GM19240 (cell line): ENCODE results near the gene RBM3.

ENCODE experiments used
- DNase-seq: peaks from one replicate; pipeline ENCODE4 v3.0.0; 2011; ENCODE audit warnings: low spot score; ENCODE audit not compliant: insufficient read length

RBM3 gene

DNA sequence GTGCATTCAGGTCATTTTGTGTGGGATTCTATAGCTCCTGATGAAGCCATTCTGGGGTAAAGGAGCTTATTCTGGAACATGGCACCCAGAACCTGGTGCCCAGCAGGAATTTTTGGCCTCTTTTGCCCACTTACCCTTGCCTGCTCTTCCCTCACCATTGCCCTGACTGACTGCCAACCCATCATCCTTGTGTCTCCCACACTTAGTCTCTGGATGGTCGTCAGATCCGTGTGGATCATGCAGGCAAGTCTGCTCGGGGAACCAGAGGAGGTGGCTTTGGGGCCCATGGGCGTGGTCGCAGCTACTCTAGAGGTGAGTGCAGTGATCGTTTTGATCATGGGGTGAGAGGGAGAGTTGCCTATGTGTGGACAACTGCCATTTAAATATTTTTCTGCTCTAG, 1.8 kb downstream of the RBM3 start:
- no peak for DNase-seq

DNA sequence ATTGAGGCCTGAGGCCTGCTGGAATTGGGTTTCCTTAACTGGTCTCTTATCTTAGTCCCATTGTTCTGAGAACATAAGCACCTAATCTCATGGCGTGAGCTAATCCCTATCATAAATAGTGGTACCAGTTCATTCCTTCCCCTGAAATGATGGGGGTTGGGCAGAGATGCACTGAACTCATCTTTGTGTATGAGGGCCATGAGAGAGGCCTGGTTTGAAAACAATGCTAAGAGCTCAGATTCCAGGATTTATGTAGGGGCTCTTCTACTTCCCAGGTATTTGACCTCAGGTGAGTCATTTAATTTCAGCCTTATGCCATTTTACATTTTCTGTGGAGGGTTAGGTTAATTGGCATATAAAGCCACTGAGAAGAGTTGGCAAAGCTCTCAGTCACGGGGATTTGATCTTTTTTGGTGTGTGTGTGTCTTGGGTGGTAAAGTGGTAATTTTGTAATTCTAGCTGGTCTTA, 4.4 kb downstream of the RBM3 start:
- DNase-seq: no peak

DNA sequence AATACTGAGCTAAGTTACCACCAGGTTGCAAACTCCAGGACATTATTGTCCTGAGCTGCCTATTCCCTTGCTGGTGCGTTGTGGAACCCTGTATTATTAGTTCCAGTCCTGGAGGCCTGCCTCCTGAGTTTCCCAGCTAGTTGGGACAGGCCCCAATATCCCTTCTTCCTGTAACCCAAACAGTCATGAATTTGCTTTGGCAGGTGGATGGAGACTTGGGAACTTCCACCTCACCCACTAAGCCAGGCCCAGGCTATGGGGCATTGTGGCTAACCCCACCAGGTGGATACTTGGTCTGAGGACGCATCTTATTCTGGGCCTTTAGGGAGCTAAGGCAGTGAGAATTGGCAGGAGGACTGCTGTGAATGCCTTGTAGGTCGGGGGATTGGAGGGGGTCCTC, 5.0 kb downstream of the RBM3 start:
- no peak for DNase-seq

DNA sequence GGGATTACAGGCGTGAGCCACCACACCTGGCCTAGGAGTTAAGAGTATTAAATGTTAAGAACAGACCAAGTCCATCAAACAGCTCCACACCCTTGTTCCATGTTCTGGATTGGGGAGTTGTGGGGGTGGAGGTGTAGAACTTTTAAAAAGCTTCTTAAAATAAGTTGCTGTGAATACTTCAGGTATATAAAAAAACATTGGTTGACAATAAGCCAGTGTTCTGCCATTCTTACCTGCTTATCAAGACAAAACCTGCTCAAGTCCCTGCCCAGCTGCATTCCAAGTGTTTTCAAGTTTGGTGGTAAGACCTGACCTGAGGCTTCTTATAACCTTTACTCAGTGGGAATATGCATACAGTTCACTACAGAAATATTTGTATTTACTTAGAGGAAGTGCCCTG, 6.4 kb downstream of the RBM3 start:
- no peak for DNase-seq

DNA sequence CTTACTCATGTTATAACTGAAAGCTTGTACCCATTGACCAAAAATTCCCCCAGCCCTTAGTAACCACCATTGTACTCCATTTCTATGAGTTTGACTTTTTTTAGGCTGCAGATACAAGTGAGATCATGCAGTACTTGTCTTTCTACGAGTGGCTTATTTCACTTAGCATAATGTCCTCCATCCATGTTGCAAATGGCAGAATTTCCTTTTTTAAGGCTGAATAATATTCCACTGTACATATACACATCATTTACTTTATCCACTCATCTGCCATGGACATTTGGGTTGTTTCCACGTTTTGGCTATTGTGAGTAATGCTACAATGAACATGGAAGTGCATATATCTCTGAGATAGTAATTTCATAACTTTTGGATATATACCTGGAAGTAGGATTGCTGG, 10.4 kb downstream of the RBM3 start:
- no peak for DNase-seq

DNA sequence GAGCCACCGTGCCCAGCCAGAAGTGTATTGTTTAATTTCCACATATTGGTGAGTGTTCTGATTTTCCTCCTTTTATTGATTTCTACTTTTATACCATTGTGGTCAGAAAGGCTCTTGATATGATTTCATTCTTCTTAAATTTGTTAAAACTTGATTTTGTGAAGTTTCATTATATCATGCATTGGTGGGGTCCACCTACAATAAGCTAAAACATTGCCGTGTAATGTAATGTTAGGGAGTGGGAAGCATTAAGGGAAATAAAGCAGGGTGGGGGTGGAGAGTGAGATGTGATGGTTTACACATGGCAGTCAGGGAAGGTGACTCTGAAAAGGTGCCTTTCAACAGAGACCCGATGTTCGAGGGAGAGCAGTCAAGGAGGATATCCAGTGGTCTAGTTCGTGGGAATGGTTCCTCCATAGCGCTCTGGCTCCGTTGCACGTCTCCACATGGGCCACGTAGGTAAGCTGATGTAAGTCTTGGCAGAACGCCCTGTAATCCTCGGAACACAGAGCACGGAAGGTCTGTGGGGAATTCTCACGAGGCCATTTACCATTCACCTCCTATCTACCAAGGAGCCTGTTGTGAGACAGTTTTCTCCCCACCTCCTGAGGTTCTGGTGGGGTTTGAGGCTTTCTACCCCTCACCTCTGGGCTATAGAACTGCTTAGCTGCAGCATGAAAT, 15.3 kb downstream of the RBM3 start:
- no peak for DNase-seq

DNA sequence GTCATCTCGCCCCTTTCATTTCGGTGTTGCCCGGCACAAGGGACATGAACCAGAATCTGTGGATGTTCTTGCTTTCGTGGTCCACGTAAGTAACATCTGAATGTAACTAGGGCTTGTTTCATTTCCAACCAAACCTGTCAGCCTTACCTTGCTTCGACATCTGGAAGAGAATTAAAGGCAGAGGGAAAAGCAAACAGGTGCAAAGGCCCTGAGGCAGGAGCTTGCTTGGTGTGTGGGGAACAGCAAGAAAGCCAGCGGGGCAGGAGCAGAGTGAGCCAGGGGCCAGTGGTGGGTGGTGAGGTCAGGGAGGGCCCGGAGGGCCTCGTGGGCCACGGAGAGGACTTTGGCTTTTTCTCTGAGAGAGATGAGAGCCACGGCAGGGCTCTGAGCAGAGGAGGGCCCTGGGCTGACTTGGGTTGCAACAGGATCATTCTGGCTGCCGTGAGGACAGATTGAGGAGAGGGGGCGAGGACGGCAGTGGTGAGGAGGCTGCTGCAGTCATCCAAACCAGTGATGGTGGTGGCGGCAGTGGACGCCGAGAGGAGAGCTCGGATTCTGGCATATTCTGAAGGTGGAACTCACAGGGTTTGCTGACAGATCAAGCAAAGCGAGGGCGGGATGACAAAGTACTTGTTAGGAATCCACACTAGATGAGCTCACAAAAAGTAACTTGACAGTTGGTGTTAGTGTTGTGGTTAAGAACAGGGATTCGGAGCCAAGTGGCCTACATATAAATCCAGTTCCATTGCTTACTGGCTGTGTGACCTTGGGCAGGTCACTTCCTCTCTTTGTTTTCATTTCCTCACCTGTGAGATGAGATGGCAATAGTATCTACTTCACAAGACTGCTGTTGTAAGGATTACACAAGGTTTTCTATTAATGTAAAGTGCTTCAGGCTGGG, 16.2 kb downstream of the RBM3 start:
- no peak for DNase-seq

DNA sequence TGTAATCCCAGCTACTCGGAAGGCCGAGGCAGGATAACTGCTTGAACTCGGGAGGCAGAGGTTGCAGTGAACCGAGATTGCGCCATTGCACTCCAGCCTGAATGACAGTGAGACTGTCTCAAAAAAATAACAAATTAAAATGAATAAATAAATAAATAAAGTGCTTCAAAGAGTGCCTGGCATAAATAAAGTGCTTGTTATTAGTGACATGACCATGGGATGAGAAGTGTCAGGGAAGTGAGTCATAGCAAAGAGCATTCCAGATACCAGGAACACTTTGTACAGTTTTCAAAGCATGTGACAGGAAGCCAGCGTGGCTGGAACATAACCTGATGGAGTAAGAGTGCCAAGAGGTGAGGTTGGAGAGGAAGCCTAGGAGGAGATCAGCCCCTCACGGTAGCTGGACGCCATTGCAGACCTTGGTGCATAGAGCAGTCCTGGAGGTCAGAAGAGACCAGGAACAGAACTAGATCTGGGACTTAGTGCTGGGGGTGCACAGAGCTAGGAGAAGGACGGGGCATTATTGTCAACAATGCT, 17.0 kb downstream of the RBM3 start:
- DNase-seq: no peak

DNA sequence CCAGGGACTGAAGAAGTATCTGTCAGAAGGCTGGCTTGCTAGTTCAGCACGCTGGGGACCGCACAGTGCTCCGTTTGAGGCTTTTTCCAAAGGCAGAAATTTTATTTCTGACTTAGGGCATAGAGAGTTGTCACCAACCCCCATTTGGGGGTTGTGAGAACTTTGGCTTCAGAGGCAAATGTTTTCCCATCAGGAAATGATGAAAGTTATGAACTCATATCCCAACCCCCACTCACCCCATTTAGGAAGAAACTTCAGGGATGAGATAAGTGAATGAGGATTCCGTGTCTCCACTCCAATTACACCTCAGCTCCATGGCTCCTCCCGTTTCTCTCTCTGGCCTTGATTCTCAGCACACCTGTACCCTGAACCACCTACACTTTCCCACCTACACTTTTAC, 18.7 kb downstream of the RBM3 start:
- no peak for DNase-seq

DNA sequence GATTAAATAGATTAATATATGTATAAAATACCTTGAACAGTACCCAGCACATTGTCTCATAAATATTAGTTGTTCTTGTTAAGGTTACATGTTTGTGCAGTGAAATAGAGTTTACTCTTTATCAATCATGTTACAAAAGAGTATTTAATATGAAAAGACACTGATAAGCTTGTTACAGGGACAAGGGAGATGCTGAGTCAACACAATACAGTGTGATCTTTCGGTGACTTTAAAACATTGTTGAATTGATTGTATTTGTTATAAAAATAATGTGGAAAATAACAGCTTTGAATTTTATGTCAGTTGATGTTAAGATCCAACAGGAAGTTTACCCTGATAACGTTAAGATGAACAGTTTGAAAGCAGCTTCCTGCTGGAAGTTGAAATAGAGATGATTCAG, 21.6 kb downstream of the RBM3 start:
- no peak for DNase-seq

DNA sequence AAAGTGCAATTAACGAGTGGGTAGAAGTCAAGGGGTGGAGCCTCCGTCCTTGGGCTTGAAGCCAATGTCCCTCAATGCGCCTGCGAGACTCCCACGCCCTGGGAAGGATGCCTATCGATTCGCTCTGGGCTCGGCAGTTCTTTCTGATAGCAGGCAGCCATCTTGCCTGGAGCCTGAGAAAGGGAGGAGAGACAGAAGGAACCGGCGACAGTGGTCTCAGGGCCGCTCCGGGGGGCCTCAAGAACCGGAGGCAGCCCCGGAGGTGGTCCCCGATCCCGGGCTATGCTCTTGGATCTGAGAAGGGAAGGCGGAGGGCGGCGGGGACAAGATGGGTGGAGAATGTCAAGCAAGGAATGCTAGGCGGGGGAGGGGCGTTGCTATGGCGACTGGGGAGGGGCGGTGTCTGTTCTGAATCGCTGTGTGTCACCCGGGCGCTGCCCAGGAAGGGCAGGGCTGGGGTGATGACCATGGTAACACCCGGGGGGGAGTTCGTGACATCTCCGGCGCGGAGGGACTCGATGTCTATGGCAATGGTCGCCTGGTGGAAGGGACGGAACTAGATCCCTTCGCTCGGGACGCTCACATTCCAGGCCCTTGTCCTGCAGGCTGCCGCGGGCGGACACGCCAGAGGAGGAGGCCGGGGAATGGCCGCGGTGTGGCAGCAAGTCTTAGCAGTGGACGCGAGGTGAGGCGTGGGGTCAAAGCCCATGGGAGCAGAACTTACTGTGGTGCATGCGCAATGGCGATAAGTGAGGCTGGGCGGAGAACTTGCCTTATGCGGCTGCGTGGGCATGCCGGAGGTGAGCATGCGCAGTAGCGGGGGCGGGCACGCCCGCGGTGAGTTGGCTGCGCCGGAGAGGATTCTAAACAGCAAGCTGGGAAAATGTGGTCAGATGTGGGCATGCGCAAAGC, 23.3 kb downstream of the RBM3 start, which contains the start of gene WDR13:
WDR13 (plus strand) TSS at position 140 of the 912 bp plus-strand sequence; CDS start at position 645, 505 bp downstream.
- DNase-seq: peak; percentile 67

DNA sequence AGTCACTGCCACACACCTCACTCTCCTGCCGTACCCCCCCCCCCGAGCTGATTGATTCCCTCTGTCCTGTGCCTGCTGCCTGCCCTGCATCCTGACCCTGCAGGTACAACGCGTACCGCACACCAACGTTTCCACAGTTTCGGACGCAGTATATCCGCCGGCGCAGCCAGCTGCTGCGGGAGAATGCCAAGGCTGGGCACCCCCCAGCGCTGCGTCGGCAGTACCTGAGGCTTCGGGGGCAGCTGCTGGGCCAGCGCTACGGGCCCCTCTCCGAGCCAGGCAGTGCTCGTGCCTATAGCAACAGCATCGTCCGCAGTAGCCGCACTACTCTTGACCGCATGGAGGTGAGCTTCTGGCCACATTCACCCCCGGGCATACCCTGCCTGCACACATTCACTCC, 24.3 kb downstream of the RBM3 start:
- no peak for DNase-seq

DNA sequence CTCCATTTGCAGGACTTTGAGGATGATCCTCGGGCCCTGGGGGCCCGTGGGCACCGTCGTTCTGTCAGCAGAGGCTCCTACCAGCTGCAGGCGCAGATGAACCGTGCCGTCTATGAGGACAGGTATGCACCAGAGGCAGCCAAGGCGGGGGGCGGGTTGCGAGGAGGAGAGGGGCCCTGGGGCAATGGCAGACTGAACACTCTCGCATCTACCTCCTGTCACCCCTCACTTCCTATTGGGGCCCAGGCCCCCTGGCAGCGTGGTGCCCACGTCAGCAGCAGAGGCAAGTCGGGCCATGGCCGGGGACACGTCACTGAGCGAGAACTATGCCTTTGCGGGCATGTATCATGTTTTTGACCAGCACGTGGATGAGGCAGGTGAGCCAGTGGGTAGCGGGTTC, 25.1 kb downstream of the RBM3 start:
- no peak for DNase-seq

DNA sequence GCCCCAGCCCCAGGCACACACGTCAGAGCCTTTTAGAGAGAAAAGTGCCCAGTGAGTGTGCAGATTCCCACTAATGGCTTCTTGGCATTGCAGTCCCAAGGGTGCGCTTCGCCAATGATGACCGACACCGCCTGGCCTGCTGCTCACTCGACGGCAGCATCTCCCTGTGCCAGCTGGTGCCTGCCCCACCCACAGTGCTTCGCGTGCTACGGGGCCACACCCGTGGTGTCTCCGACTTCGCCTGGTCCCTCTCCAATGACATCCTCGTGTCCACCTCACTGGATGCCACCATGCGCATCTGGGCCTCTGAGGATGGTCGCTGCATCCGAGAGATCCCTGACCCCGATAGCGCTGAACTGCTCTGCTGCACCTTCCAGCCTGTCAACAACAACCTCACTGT, 25.9 kb downstream of the RBM3 start:
- DNase-seq: no peak

DNA sequence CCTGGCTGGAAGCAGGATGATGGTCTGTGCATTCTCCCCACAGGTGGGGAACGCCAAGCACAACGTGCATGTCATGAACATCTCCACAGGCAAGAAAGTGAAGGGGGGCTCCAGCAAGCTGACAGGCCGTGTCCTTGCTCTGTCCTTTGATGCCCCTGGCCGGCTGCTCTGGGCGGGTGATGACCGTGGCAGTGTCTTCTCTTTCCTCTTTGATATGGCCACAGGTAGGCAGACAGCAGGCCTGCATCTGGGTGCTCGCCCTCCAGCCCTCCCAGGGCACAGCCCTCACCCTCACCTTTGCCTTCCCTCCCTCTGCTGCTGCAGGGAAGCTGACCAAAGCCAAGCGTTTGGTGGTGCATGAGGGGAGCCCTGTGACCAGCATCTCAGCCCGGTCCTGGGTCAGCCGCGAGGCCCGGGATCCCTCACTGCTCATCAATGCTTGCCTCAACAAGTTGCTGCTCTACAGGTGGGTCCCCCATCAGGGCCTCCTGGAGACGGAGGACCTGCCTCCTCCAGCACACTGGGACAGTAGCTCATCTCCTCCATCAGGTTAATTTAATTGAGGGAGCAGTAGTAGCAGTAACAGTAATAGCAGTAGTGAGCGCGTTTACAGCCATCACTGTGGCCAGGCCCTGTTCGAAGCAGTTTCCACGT, 27.6 kb downstream of the RBM3 start:
- DNase-seq: no peak

DNA sequence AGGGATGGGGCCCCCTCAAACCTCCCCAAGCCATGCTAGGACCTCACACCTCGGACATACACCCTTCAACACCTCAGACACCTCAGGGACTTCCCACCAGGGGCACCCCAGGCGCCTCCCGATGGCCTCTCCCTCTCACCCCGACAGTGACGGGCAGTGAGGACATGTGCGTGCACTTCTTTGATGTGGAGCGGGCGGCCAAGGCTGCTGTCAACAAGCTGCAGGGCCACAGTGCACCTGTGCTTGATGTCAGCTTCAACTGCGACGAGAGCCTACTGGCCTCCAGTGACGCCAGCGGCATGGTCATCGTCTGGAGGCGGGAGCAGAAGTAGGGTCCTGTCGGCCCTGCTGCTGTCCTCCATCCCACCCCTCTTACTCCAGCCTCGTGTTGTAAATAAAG, 30.4 kb downstream of the RBM3 start:
- no peak for DNase-seq

DNA sequence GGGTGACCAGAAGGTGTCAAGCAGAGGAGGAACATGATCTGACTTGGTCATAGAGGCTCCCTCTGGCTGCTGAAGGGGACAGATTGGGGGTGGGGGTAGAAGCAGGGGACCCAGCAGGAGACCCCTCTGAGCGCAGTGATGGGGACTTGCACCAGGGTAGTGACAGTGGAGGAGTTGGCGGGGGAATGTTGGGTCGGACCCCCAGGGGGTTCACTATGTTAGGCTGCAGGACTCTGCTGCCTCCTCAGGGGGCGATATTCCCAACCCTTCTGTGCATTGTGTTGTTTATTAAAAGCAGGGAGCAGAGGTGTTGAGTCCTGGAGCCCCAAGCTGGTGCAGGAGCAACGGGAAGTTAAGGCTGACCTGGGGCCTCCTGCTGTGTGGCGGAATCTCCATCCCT, 31.8 kb downstream of the RBM3 start:
- no peak for DNase-seq

DNA sequence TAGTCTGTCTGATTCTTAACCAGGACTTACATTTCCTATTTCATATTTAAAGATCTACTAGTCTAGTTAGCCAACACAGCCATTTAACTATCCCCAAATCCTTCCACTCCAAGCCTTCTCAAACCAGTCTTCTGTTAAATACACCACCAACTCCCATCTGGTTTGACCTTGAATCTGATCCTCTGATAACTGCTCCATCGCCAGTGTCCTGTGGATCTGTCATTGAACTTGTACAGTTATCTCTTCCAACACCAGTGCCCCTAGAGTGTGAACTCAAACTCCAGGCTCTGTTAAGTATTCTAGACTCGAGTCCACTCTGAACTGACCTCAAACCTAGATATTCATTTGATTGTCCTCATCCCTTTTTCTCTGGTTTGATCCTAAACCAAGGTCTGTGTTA, 37.4 kb downstream of the RBM3 start:
- DNase-seq: no peak

DNA sequence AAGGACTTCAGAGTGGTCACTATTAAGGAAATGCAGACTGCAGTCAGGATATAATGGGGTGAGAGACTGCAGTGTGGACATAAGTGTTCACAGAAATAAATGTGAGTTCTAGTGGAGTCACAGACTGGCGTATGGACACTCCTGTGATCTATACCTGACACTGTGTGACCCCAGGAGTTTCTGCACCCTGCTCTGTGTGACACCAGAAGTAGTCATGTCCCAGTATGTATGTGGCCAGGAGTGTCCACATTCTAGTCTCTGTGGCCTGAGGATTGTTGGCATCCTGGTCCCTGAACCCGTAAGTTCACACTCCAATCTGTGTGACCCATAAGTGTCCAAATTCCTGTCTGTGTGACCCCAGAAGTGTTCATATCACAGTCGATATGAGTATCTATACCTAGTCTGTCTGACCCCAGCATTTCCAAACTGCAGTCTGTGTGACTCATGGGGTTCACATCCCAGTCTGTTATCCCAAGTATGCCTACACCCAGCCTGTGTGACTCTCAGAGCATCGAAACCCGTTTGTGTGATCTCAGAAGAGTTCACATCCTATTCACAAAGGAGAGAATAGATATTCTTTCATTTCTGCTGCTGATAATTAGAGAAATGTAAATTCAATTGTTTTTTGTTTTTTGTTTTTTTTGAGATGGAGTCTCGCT, 39.3 kb downstream of the RBM3 start:
- DNase-seq: no peak

DNA sequence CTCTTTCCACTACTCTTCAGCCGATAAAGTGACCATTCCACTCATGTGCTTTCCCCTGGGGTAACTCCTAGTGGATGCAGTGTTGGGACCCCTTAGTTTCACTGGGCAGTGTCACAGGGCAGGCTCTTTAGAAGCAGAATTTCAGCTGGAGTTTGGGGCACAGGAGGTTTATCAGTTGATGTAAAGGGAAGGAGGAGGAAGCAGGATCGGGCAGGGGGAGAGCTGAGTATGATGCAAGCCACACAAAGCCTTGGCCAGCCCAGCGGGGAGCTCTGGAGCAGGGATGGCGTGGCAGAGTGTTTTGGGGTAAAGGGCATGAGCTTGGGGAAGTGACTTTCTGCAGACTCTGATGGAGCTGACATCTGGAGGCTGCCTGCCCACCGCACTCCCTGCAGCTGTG, 42.3 kb downstream of the RBM3 start:
- no peak for DNase-seq
